CD4-positive, alpha-beta memory T cell (primary cell): ENCODE results near the gene FXYD3. TPM values are rescaled to one million over a fixed set of nuclear protein-coding genes. Genes with fewer than 3 reads are reported as not detected.
A peak's percentile ranks its signal among the peaks of the same experiment; 100 is the strongest.
"Not testable (repeated sequence)": the region's sequence is repeated elsewhere in the genome, so short reads cannot be mapped to it uniquely, and the experiment has no call there.

Experiments
- CTCF ChIA-PET: fragments of 350-600 bp; sonication (Branson Sonifier 250); formaldehyde crosslinking; loops from one replicate; lab custom pipeline; 2021; ENCODE audit warnings: inconsistent platforms; ENCODE audit not compliant: partially characterized antibody; lab: Charles Lee
- POLR2A ChIA-PET: fragments of 350-600 bp; sonication (Branson Sonifier 250); formaldehyde crosslinking; loops from one replicate; lab custom pipeline; 2021; ENCODE audit not compliant: partially characterized antibody; lab: Charles Lee
- DNase-seq, 5 donors: peaks; one replicate each; pipeline versions ENCODE4 v3.0.0 to v3.0.0-alpha.2; 2020 to 2022; ENCODE audit warnings: mixed read lengths in 1 of 5
- H3K27ac ChIP-seq: one replicate; pipeline ENCODE4 v1.7.0; 2013; ENCODE audit warnings: low read depth, low read length
- H3K27me3 ChIP-seq: 2 replicates; pipeline ENCODE4 v1.7.0; 2013; ENCODE audit warnings: mild to moderate bottlenecking, low read length, moderate library complexity; ENCODE audit not compliant: insufficient read depth
- H3K36me3 ChIP-seq: 2 replicates; pipeline ENCODE4 v1.7.0; 2013; ENCODE audit warnings: mild to moderate bottlenecking, low read length, moderate library complexity; ENCODE audit not compliant: insufficient read depth
- H3K4me1 ChIP-seq: 2 replicates; pipeline ENCODE4 v1.7.0; 2013; ENCODE audit warnings: mild to moderate bottlenecking, low read length, moderate library complexity; ENCODE audit not compliant: insufficient read depth
- H3K4me3 ChIP-seq, 2 donors: one replicate each; pipeline ENCODE4 v1.7.0; 2013; ENCODE audit warnings: low read length in 2 of 2, mild to moderate bottlenecking in 1 of 2
- H3K9me3 ChIP-seq, 2 donors: one replicate each; pipeline ENCODE4 v1.7.0; 2013; ENCODE audit warnings: low read length in 2 of 2, control low read depth in 1 of 2; ENCODE audit not compliant: control insufficient read depth in 1 of 2
- H3K27ac Mint-ChIP-seq, 7 donors: one replicate each; pipeline ENCODE4 v1.8.0; 2020 to 2021; ENCODE audit warnings: mixed read lengths in 7 of 7, mild to moderate bottlenecking in 6 of 7, inconsistent platforms in 3 of 7, moderate library complexity in 3 of 7
- H3K27me3 Mint-ChIP-seq, 2 donors: one replicate each; pipeline ENCODE4 v1.8.0; 2020 to 2021; ENCODE audit warnings: mixed read lengths in 2 of 2
- H3K36me3 Mint-ChIP-seq, 2 donors: one replicate each; pipeline ENCODE4 v1.8.0; 2020 to 2021; ENCODE audit warnings: mixed read lengths in 2 of 2, inconsistent platforms in 1 of 2, mild to moderate bottlenecking in 1 of 2
- H3K4me1 Mint-ChIP-seq, 4 donors: one replicate each; pipeline ENCODE4 v1.8.0; 2020 to 2021; ENCODE audit warnings: mixed read lengths in 4 of 4, mild to moderate bottlenecking in 1 of 4
- H3K4me3 Mint-ChIP-seq, 8 donors: one replicate each; pipeline ENCODE4 v1.8.0; 2020 to 2021; ENCODE audit warnings: mixed read lengths in 8 of 8, mild to moderate bottlenecking in 7 of 8, moderate library complexity in 6 of 8, inconsistent platforms in 3 of 8
- H3K9me3 Mint-ChIP-seq, 8 donors: one replicate each; pipeline ENCODE4 v1.8.0; 2020 to 2021; ENCODE audit warnings: mixed read lengths in 8 of 8, mild to moderate bottlenecking in 5 of 8, inconsistent platforms in 3 of 8, moderate library complexity in 1 of 8
- intact Hi-C: fragments of 100-400 bp; cut with micrococcal nuclease; formaldehyde crosslinking; loops from one replicate; pipeline ENCODE4 v1.15.1; 2023
- polyA plus RNA-seq, 2 donors: library from polyadenylated mRNA; unstranded; fragments of 300-500 nt; fragmentation: Illumina TruSeq; gene quantifications; one replicate each; pipeline ENCODE4 v1.2.3, GENCODE V29; 2021
- total RNA-seq, 2 experiments: library from RNA; stranded (reverse); gene quantifications; one replicate each; pipeline ENCODE4 v1.2.3, GENCODE V29; 2021

Gene FXYD3
- total and polyA plus RNA-seq, 4 experiments from 2014 or later = not detected

DNA sequence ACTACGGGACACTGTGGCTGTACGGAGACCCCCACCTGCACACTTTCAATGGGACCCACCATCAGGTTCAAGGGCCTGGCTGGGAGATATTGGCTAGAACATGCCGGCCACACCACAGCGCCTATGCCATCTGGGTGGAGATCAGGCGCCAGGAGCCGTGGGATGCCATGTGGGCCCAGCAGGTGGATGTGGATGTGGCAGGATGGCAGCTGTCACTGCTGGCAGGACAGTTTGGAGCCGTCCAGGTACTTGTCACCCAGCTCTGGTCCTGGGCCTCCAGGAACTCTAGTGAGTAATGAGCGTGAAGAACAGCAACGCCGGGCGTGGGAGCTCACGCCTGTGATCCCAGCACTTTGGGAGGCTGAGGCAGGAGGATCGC lies 15.7 kb upstream of the FXYD3 start:
- H3K9me3 Mint-ChIP-seq = no peaks in the 10 kb centered on the region

DNA sequence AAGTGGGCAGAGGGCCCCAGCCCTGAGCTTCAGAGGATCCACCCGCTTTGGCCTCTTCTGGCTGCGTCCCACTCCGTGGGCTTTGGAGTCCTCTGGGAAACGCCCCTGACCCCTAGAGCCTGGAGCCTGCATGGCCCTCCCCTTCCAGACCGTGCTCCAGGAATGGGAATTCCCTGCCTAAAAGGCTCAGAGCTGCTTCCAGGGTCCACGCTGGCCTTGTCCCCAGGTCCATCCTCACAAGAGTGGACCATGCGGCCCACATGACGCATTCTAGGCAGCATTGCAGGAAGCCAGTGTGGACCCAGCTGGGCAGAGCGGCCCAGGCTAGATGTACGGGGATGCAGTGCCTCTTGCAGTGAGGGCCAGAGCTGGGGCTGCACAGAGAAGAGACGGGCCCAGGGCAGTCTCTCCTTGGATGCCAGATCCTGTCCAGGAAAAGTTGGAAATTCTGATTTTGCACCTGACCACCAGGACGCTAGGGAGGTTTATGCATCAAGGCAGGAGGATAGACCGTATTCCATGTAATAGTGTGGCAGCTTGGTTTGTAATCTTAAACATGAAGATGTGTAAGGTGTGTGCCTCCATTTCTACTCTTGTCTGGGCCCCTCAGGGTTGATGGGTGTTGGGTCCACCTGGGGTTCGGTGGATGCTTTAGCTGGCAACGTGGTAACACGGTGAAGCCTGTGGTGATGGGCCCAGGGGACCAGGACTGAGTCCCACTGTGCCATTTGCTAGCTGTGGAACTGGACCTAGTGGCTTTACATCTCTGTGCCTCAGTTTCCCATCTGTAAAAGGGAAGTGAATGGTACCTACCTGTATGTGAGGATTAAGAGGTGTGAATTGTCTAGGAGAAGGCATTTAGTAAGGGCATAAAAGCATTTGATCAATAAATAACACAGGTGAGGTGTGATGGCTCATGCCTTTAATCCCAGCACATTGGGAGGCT lies 14.8 kb upstream of the FXYD3 start:
- no peak overlapping the region for H3K27ac Mint-ChIP-seq
- CTCF ChIA-PET = interaction anchor here (1.1 to 1.6 kb wide), 2 partner anchors 9 to 34 kb away, joined by 4 to 5 read pairs; no protein-coding TSS in a partner anchor
- H3K4me3 Mint-ChIP-seq = no peak overlapping the region

More for the DNA sequence above, 15.7 kb upstream of the FXYD3 start:
- DNase-seq = no peak
- H3K4me1 Mint-ChIP-seq = no peaks in the 10 kb centered on the region
- ChIA-PET CTCF (interaction anchor here (0.8 to 1.6 kb wide), 2 partner anchors 8 to 56 kb away, joined by 4 to 5 read pairs; no protein-coding TSS in a partner anchor), POLR2A (no interaction called here)
- H3K4me3 ChIP-seq = no peak overlapping the region
- no peaks in the 10 kb centered on the region for H3K9me3 ChIP-seq
- H3K36me3 Mint-ChIP-seq = no peaks in the 10 kb centered on the region
- intact Hi-C loops = no loop called here
- H3K4me1 ChIP-seq = no peaks in the 10 kb centered on the region
- H3K27me3 ChIP-seq = no peaks in the 10 kb centered on the region
- H3K27me3 Mint-ChIP-seq = no peaks in the 10 kb centered on the region
- no peak overlapping the region for H3K27ac ChIP-seq
- no peak overlapping the region for H3K27ac Mint-ChIP-seq
- H3K36me3 ChIP-seq = no peaks in the 10 kb centered on the region
- H3K4me3 Mint-ChIP-seq = no peak overlapping the region

DNA sequence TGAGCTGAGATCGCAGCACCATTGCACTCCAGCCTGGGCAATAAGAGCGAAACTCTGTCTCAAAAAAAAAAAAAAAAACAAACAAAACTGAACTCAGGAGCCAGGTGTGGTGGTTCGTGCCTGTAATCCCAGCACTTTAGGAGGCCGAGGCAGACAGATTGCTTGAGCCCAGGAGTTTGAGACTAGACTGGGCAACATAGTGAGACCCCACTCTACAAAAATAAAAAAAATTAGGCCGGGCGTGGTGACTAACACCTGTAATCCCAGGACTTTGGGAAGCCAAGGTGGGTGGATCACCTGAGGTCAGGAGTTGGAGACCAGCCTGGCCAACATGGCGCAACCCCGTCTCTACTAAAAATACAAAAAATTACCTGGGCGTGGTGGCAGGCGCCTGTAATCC lies 13.7 kb upstream of the FXYD3 start:
- H3K27me3 ChIP-seq, H3K4me3 ChIP-seq, H3K27ac Mint-ChIP-seq, H3K9me3 ChIP-seq, H3K27ac ChIP-seq, POLR2A ChIA-PET, H3K9me3 Mint-ChIP-seq, H3K27me3 Mint-ChIP-seq, H3K36me3 Mint-ChIP-seq, H3K4me3 Mint-ChIP-seq, H3K4me1 ChIP-seq, H3K36me3 ChIP-seq, DNase-seq, H3K4me1 Mint-ChIP-seq, intact Hi-C loops: not testable (repeated sequence)
- CTCF ChIA-PET = interaction anchor here (0.7 to 1.1 kb wide), 2 partner anchors 9 to 13 kb away, joined by 3 read pairs; no protein-coding TSS in a partner anchor

More for the DNA sequence above, 14.8 kb upstream of the FXYD3 start:
- Histone ChIP-seq H3K36me3 (no peaks in the 10 kb centered on the region), H3K4me3 (no peak overlapping the region), H3K4me1 (no peaks in the 10 kb centered on the region), H3K27me3 (no peaks in the 10 kb centered on the region), H3K9me3 (no peaks in the 10 kb centered on the region), H3K27ac (no peak overlapping the region)
- no peak for DNase-seq
- POLR2A ChIA-PET = no interaction called here
- H3K27me3 Mint-ChIP-seq = no peaks in the 10 kb centered on the region
- no peaks in the 10 kb centered on the region for H3K4me1 Mint-ChIP-seq
- H3K9me3 Mint-ChIP-seq = no peaks in the 10 kb centered on the region
- intact Hi-C loops = no loop called here
- H3K36me3 Mint-ChIP-seq = no peaks in the 10 kb centered on the region

GRCh38 chr19:35103614-35104013 lies 12.0 kb upstream of the FXYD3 start:
- H3K4me3 Mint-ChIP-seq, H3K9me3 Mint-ChIP-seq: not testable (repeated sequence)

GRCh38 chr19:35104361-35104760 lies 11.3 kb upstream of the FXYD3 start:
- no peaks in the 10 kb centered on the region for H3K4me1 Mint-ChIP-seq
- no peak overlapping the region for H3K27ac Mint-ChIP-seq
- no peak for DNase-seq
- no peaks in the 10 kb centered on the region for H3K4me1 ChIP-seq
- no peaks in the 10 kb centered on the region for H3K27me3 ChIP-seq
- no peaks in the 10 kb centered on the region for H3K36me3 ChIP-seq
- H3K9me3 ChIP-seq = no peaks in the 10 kb centered on the region
- POLR2A ChIA-PET = no interaction called here
- H3K4me3 Mint-ChIP-seq = no peak overlapping the region
- no peaks in the 10 kb centered on the region for H3K36me3 Mint-ChIP-seq
- CTCF ChIA-PET = no interaction called here
- no peak overlapping the region for H3K27ac ChIP-seq
- H3K27me3 Mint-ChIP-seq = peaks cover 0 to 4% of the 10 kb centered on the region in 2 donors
- H3K4me3 ChIP-seq = no peak overlapping the region
- no peaks in the 10 kb centered on the region for H3K9me3 Mint-ChIP-seq
- intact Hi-C loops = no loop called here

More at GRCh38 chr19:35103614-35104013, 12.0 kb upstream of the FXYD3 start:
- H3K4me1 ChIP-seq, intact Hi-C loops, H3K27me3 Mint-ChIP-seq, DNase-seq, H3K4me1 Mint-ChIP-seq, H3K27ac ChIP-seq, H3K36me3 ChIP-seq, H3K36me3 Mint-ChIP-seq, H3K27ac Mint-ChIP-seq, H3K4me3 ChIP-seq, POLR2A ChIA-PET, H3K27me3 ChIP-seq, CTCF ChIA-PET, H3K9me3 ChIP-seq: not testable (repeated sequence)

DNA sequence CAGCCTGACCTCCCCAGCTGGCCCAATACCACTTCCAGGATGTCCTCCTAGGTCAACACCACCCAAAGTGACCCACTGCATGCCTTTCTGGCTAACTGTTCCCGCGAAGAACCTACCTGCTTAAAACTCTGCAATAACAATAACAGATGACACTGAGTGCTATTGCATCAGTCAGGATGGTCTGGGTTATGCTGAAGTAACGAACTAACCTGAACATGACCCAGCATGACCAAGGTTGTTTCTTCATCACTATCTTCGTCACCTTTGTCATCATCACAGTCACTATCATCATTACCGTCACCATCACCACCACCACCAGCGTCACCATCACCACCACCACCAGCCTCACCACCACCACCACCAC lies 10.6 kb upstream of the FXYD3 start:
- CTCF ChIA-PET = no interaction called here
- H3K27ac ChIP-seq = no peak overlapping the region

GRCh38 chr19:35105411-35106290 lies 10.0 kb upstream of the FXYD3 start:
- no peak overlapping the region for H3K4me3 ChIP-seq
- no peaks in the 10 kb centered on the region for H3K27me3 ChIP-seq
- H3K27me3 Mint-ChIP-seq = peaks cover under 1 to 7% of the 10 kb centered on the region in 2 donors
- CTCF ChIA-PET = no interaction called here
- no peaks in the 10 kb centered on the region for H3K9me3 ChIP-seq
- H3K4me1 Mint-ChIP-seq = no peaks in the 10 kb centered on the region
- POLR2A ChIA-PET = no interaction called here
- no peaks in the 10 kb centered on the region for H3K4me1 ChIP-seq
- no peaks in the 10 kb centered on the region for H3K36me3 ChIP-seq
- peak overlapping the region in 1 of 8 donors; percentile 27 for H3K4me3 Mint-ChIP-seq
- intact Hi-C loops = no loop called here
- DNase-seq = no peak
- H3K9me3 Mint-ChIP-seq = no peaks in the 10 kb centered on the region
- no peak overlapping the region for H3K27ac ChIP-seq
- H3K36me3 Mint-ChIP-seq = no peaks in the 10 kb centered on the region
- no peak overlapping the region for H3K27ac Mint-ChIP-seq

More for the DNA sequence above, 10.6 kb upstream of the FXYD3 start:
- Mint-ChIP-seq H3K27me3 (peaks cover 0 to 7% of the 10 kb centered on the region in 2 donors), H3K27ac (no peak overlapping the region), H3K4me1 (no peaks in the 10 kb centered on the region), H3K9me3 (no peaks in the 10 kb centered on the region), H3K4me3 (no peak overlapping the region), H3K36me3 (no peaks in the 10 kb centered on the region)
- no peak overlapping the region for H3K4me3 ChIP-seq
- POLR2A ChIA-PET = no interaction called here
- H3K4me1 ChIP-seq = no peaks in the 10 kb centered on the region
- H3K27me3 ChIP-seq = no peaks in the 10 kb centered on the region
- no peaks in the 10 kb centered on the region for H3K36me3 ChIP-seq
- H3K9me3 ChIP-seq = no peaks in the 10 kb centered on the region
- intact Hi-C loops = no loop called here
- no peak for DNase-seq
